ENCODE data around the gene MAP3K14.

MAP3K14 gene

DNA sequence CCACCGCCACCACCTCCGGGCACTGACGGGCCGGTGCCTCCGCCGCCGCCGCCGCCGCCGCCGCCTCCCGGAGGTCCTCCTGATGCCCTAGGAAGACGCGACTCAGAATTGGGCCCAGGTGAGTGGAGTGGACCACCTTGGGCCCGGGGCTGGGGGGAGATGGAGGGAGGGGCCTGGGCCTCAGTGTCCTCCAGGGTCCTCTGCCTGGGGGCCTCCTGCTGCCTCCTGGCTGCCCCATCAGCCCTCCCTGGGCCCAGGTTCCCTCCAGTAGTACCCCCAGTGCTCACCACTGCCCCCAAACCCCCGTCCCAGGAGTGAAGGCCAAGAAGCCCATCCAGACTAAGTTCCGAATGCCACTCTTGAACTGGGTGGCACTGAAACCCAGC, 74.8 kb downstream of the MAP3K14 start:
- H3K27me3 ChIP-seq: no peaks in the 10 kb centered on the region
- no peaks in the 10 kb centered on the region for H3K36me3 ChIP-seq
- no peak for DNase-seq
- H3K9me3 ChIP-seq: no peaks in the 10 kb centered on the region
- TF ChIP-seq, protein P1, sequence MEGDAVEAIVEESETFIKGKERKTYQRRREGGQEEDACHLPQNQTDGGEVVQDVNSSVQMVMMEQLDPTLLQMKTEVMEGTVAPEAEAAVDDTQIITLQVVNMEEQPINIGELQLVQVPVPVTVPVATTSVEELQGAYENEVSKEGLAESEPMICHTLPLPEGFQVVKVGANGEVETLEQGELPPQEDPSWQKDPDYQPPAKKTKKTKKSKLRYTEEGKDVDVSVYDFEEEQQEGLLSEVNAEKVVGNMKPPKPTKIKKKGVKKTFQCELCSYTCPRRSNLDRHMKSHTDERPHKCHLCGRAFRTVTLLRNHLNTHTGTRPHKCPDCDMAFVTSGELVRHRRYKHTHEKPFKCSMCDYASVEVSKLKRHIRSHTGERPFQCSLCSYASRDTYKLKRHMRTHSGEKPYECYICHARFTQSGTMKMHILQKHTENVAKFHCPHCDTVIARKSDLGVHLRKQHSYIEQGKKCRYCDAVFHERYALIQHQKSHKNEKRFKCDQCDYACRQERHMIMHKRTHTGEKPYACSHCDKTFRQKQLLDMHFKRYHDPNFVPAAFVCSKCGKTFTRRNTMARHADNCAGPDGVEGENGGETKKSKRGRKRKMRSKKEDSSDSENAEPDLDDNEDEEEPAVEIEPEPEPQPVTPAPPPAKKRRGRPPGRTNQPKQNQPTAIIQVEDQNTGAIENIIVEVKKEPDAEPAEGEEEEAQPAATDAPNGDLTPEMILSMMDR (IDR thresholded peaks at IDR 0.05; ENCODE audit: low read depth, low read length): no peak
- H3K4me1 ChIP-seq: peaks cover 4% of the 10 kb centered on the region; the same call in 1 of the 2 replicates
- no peak overlapping the region for H3K4me3 ChIP-seq (ENCODE audit: low read depth, low read length)

DNA sequence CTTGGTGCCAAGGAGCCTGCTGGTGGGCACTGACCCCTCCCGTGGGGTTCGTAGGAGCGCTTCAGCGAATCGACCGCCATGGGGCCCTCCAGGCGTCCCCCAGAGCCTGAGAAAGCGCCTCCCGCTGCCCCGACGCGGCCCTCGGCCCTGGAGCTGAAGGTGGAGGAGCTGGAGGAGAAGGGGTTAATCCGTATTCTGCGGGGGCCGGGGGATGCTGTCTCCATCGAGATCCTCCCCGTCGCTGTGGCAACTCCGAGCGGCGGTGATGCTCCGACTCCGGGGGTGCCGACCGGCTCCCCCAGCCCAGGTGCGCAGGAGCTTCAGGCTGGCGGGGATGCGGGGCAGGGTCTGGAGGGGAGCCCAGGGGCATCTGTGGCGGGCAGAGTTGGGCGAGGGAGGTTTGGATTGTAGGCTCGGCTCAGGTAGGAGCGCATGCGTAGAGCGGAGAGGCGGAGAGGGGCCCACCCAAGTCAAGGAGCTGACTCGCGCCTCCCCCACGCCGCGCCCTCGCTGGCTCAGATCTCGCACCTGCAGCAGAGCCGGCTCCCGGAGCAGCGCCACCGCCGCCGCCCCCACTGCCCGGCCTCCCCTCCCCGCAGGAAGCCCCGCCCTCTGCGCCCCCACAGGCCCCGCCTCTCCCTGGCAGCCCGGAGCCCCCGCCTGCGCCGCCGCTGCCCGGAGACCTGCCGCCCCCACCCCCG, 75.3 kb downstream of the MAP3K14 start:
- no peaks in the 10 kb centered on the region for H3K9me3 ChIP-seq
- TF ChIP-seq, protein P1 (IDR thresholded peaks at IDR 0.05; ENCODE audit: low read depth, low read length): no peak
- peak overlapping the region; percentile 54 for H3K4me3 ChIP-seq (ENCODE audit: low read depth, low read length)
- no peaks in the 10 kb centered on the region for H3K36me3 ChIP-seq
- peaks cover 2% of the 10 kb centered on the region; the same call in 1 of the 2 replicates for H3K4me1 ChIP-seq
- no peak for DNase-seq
- no peaks in the 10 kb centered on the region for H3K27me3 ChIP-seq

DNA sequence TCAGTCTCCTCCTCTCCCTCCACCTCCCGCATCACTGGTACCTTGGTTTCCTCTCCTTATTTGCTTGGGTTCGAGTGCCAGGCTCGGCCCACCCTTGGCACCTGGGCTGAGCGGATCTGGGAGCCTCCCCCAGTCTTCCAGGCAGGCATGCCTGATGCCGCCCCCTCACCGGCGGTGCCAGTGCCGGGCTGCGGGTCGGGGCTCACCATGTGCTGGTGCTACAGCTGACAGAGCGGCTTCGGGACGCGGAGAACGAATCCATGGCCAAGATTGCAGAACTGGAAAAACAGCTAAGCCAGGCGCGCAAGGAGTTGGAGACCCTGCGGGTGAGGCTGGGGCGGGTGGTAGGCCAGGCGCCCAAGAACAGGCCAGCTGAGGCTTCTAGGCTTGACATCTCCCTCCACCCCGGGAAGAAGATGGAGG, 75.9 kb downstream of the MAP3K14 start:
- TF ChIP-seq, protein P1 (IDR thresholded peaks at IDR 0.05; ENCODE audit: low read depth, low read length): no peak
- DNase-seq: no peak
- H3K27me3 ChIP-seq: no peaks in the 10 kb centered on the region
- no peaks in the 10 kb centered on the region for H3K9me3 ChIP-seq
- no peaks in the 10 kb centered on the region for H3K36me3 ChIP-seq
- peak overlapping the region; percentile 54 for H3K4me3 ChIP-seq (ENCODE audit: low read depth, low read length)
- no peaks in the 10 kb centered on the region for H3K4me1 ChIP-seq

DNA sequence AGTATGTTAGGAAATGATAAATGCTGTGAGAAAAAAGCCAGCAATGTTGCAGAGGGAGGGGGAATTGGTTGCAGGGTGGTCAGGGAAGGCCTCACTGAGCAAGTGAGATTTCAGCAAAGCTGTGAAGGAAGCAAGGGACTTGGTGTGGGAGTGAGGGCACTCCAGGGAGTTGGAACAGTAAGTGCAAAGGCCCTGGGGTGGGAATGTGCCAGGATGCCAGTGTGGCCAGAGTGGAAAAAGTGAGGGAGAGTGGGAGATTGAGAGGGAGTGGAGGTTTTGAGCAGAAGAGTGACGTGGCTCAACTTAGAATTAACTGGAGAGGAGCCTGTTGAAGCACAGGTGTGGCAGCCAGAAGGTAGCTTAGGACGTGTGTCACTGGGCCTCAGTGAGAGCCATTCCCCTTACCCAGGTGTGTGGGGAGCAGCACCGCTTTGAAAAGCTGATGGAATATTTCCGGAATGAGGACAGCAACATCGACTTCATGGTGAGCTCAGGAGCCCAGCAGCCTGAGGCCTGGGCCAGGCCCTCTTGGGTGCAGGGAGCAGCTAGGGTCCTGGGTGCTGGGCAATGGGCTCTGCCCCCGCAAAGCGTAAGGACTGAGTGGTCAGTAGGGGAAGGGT, 78.6 kb downstream of the MAP3K14 start:
- Histone ChIP-seq H3K4me3 (ENCODE audit: low read depth, low read length) (no peak overlapping the region), H3K9me3 (no peaks in the 10 kb centered on the region), H3K27me3 (no peaks in the 10 kb centered on the region), H3K4me1 (no peaks in the 10 kb centered on the region), H3K36me3 (no peaks in the 10 kb centered on the region)
- TF ChIP-seq, protein P1 (IDR thresholded peaks at IDR 0.05; ENCODE audit: low read depth, low read length): no peak
- no peak for DNase-seq

DNA sequence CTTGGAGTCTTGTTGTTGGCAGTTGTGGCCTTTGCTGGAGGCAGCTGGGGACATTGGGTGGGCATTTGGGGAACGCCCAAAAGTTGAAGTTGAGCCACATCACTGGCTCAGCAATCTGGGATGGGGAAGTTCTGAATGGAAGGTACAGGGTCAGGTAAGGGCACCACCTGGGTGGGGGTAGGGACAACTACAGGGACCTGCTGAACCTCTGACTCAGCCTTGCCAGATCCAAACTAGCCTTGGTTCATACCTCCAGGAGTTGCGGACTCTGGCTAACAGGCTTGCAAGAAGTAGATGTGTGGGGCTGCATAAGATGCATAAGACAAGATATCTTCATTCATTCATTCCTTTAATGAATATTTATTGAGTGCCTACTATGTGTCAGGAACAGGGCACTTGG, 79.1 kb downstream of the MAP3K14 start:
- no peaks in the 10 kb centered on the region for H3K4me1 ChIP-seq
- TF ChIP-seq, protein P1 (IDR thresholded peaks at IDR 0.05; ENCODE audit: low read depth, low read length): no peak
- no peak overlapping the region for H3K4me3 ChIP-seq (ENCODE audit: low read depth, low read length)
- no peak for DNase-seq
- no peaks in the 10 kb centered on the region for H3K27me3 ChIP-seq
- H3K36me3 ChIP-seq: no peaks in the 10 kb centered on the region
- H3K9me3 ChIP-seq: no peaks in the 10 kb centered on the region

DNA sequence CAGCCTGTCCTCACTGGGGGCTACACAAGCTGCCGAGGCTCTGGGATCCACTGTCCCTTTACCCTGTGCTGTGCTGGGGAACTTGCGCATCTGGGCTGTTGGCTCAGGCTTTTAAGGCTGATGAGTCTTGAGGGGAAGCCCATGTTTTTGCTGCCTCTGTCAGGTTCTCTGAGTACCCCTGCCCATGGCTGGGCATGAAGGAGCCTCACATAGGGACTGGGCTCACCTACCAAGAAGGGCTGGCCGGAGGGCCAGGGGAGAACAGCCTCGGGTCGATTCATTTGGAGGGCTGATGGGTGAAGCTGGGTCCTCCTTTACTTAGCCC, 80.6 kb downstream of the MAP3K14 start:
- no peaks in the 10 kb centered on the region for H3K27me3 ChIP-seq
- no peaks in the 10 kb centered on the region for H3K36me3 ChIP-seq
- H3K4me3 ChIP-seq (ENCODE audit: low read depth, low read length): no peak overlapping the region
- no peaks in the 10 kb centered on the region for H3K9me3 ChIP-seq
- H3K4me1 ChIP-seq: peaks cover 6% of the 10 kb centered on the region
- DNase-seq: no peak
- TF ChIP-seq, protein P1 (IDR thresholded peaks at IDR 0.05; ENCODE audit: low read depth, low read length): no peak

Data from BE2C (cell line).